NCI-H146 treated with DMSO at 0.1 percent for 48 hours (cell line): Measurements from ENCODE around the gene C2orf42.
A peak's percentile ranks its signal among the peaks of the same experiment; 100 is the strongest.
"Not testable (repeated sequence)": the region's sequence is repeated elsewhere in the genome, so short reads cannot be mapped to it uniquely, and the experiment has no call there.

Source experiments
- DNase-seq: peaks from one replicate; lab custom pipeline; 2025; ENCODE audit not compliant: unreplicated experiment; lab: John Stamatoyannopoulos, UW

C2orf42 gene

GRCh38 chr2:70132244-70133126 is 58.3 kb downstream of the C2orf42 start:
- DNase-seq, result peak; percentile 41

- DNase-seq, result not testable (repeated sequence)
Observed at GRCh38 chr2:70131344-70132143, 59.3 kb downstream of the C2orf42 start.

GRCh38 chr2:70128005-70128404 is 62.8 kb downstream of the C2orf42 start:
- no peak for DNase-seq

- no peak for DNase-seq
Observed at GRCh38 chr2:70126413-70126812, 64.4 kb downstream of the C2orf42 start.

- no peak for DNase-seq
Observed at GRCh38 chr2:70125498-70125898, 65.3 kb downstream of the C2orf42 start.

GRCh38 chr2:70124983-70125480 is 65.8 kb downstream of the C2orf42 start:
- DNase-seq, result peak; percentile 41

GRCh38 chr2:70123829-70124116 is 67.0 kb downstream of the C2orf42 start:
- DNase-seq, result no peak

- DNase-seq, result no peak
Observed at GRCh38 chr2:70123051-70123828, 67.6 kb downstream of the C2orf42 start.

- DNase-seq, result no peak
Observed at GRCh38 chr2:70122470-70122869, 68.3 kb downstream of the C2orf42 start.

GRCh38 chr2:70121627-70122372 is 69.0 kb downstream of the C2orf42 start:
- no peak for DNase-seq

- DNase-seq, result peak; percentile 55
Observed at GRCh38 chr2:70118798-70119454, 71.9 kb downstream of the C2orf42 start.

- no peak for DNase-seq
Observed at GRCh38 chr2:70116936-70117552, 73.8 kb downstream of the C2orf42 start.

GRCh38 chr2:70115646-70116442 is 75.0 kb downstream of the C2orf42 start:
- DNase-seq, result no peak

- no peak for DNase-seq
Observed at GRCh38 chr2:70113359-70114070, 77.3 kb downstream of the C2orf42 start.

GRCh38 chr2:70111752-70112591 is 78.8 kb downstream of the C2orf42 start:
- no peak for DNase-seq

GRCh38 chr2:70110397-70110796 is 80.4 kb downstream of the C2orf42 start:
- not testable (repeated sequence) for DNase-seq

GRCh38 chr2:70106138-70106537 is 84.7 kb downstream of the C2orf42 start:
- DNase-seq, result not testable (repeated sequence)
